RWPE1 (cell line): ENCODE results near the gene SIRT5.

Experiments used
- CTCF ChIA-PET: fragments of 350-600 bp; sonication (Branson Sonifier 250); formaldehyde crosslinking; extraction: SDS; loops from one replicate; lab custom pipeline; 2021; lab: Yijun Ruan, JAX
- POLR2A ChIA-PET: fragments of 400-600 bp; formaldehyde crosslinking; extraction: SDS; loops from one replicate; lab custom pipeline; 2020; ENCODE audit warnings: antibody characterized with exemption; ENCODE audit not compliant: low non-redundant PET; lab: Yijun Ruan, JAX
- DNase-seq: peaks from one replicate; pipeline ENCODE4 v3.0.0; 2012; ENCODE audit warnings: low spot score
- H3K27ac ChIP-seq: fragments of 450-650 bp; 2 replicates; pipeline ENCODE4 v1.5.1; 2017
- CTCF ChIP-seq: fragments of 450-650 bp; conservative IDR thresholded peaks from 2 replicates; pipeline ENCODE4 v1.5.1; 2017; ENCODE audit warnings: low read depth, mild to moderate bottlenecking

The SIRT5 gene

DNA sequence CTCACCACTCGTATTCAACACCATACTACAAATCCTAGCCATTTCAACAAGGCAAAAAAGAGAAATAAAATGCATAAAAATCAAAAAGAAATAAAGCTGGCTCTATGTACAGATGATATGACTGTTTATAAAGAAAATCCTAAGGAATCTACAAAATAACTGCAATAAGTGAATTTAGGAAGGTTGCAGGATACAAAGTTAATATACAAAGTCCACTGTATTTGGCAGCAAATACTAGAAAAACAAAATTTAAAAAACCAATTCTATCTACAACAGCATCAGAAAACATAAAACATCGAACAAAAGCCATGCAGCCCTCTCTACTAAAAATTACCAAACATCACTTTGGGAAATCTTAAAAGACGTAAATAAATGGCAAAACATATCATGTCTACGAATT lies 89.6 kb downstream of the SIRT5 start:
- DNase-seq: no peak
- POLR2A ChIA-PET: no interaction called here
- H3K27ac ChIP-seq: no peak overlapping the region
- CTCF ChIA-PET: no interaction called here
- no peak for TF ChIP-seq CTCF
